ENCODE results near the gene KIAA0825.

KIAA0825 gene

GRCh38 chr5:94260096-94260495, 358.3 kb downstream of the KIAA0825 start:
- no peak for DNase-seq (ENCODE audit: low read depth in 2 of 3, low spot score in 2 of 3)

- no peak for DNase-seq (ENCODE audit: low read depth in 2 of 3, low spot score in 2 of 3)
These were observed 364.2 kb downstream of the KIAA0825 start for GRCh38 chr5:94254214-94254613.

- no peak for DNase-seq (ENCODE audit: low read depth in 2 of 3, low spot score in 2 of 3)
These were observed 367.4 kb downstream of the KIAA0825 start for GRCh38 chr5:94250985-94251384.

DNA sequence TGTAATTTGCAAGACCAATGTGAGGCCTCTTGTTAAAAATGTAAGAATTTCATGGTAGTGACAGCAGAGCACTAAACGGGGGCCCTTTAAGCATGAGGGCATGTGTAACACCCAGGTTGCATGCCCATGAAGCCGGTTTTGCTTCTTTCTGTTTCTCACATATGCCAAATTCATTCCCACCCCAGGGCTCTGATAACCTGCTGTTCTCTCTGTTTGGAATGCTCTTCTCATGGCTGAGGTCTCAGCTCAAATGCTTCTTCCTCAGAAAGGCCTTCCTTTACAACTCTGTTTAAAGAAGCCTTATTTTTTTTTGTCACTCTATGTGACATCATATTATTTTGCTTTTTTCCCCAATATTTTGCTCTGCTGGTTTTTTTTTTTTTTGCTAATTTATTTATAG, 369.0 kb downstream of the KIAA0825 start:
- DNase-seq (ENCODE audit: low read depth in 2 of 3, low spot score in 2 of 3), result no peak

GRCh38 chr5:94248175-94248875, 370.1 kb downstream of the KIAA0825 start:
- DNase-seq (ENCODE audit: low read depth in 2 of 3, low spot score in 2 of 3), result no peak

DNA sequence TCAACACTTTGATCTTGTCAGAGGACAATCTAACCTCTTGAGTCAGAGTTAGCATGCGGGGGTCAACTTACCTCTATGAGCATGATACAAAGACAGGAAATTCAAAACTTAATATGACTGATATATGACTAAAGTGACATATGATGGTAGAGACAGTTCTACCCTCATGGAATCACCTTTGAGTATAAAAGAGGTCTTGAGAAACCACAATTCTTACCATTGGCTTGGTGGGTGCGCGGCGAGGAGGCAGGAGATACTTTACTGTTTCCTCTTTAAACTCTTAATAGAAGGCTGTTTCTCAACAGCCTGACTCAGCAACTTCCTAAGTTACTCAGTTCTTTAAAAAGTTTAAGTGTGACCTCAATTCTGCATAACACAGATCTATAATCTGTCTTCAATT, 372.8 kb downstream of the KIAA0825 start:
- DNase-seq (ENCODE audit: low read depth in 2 of 3, low spot score in 2 of 3), result no peak

GRCh38 chr5:94244921-94245320, 373.5 kb downstream of the KIAA0825 start:
- DNase-seq (ENCODE audit: low read depth in 2 of 3, low spot score in 2 of 3), result no peak

DNA sequence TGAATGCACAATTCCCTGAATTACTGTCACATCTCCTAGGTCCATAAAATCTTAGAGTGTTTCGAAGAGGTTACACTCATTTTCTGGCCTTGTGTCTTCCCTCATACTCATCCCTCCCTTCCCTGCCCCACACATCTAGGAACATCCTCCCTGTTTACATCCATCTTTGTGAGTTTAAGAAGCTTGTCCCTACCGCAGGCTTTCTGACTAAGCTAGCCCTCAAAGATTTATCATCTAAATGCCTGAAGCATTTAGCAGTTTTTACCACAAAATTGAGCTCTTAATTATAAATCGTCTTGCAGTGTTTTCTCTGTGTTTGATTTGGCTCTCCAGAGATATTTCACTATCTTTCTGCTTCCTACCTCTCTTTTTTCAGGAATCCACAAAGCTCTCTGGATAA, 374.8 kb downstream of the KIAA0825 start:
- DNase-seq (ENCODE audit: low read depth in 2 of 3, low spot score in 2 of 3), result no peak

GRCh38 chr5:94240993-94241651, 377.3 kb downstream of the KIAA0825 start:
- DNase-seq (ENCODE audit: low read depth in 2 of 3, low spot score in 2 of 3), result no peak

DNA sequence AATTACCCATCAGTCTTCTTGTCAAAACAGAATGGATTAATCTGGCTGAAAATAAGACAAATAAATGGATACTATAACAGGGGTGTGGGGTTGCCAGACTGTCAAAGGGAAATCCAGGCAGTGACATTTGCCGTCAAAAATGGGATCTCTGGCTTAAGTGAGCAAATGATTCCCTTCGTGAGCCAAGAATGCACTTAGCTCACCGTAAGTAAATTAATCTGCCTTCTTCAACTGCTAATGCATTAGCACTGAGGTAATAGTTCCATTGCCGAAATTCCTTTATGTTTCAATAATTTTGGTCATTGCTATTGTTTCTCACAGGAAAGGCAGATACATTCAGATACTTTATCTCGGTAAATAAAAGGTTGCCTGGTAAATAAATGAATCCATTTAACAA, 377.8 kb downstream of the KIAA0825 start:
- no peak for DNase-seq (ENCODE audit: low read depth in 2 of 3, low spot score in 2 of 3)

DNA sequence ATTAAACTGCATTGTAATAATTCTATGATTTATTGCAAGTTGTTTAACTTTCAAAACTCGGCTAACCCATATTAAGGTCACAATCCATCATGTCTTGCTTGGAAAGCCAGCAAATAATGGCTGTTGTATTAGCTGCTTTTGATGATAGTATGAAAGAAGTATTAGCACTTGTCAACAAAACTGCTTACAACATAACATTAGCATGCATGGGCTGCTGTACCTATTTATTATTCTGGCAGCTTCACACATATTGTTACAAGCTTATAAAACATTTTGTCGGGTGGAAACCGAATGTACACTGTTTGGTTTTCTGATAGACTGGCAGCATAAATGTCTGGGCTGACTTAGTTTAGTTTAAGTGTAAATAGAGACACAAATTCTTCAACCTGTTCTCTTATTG, 378.3 kb downstream of the KIAA0825 start:
- no peak for DNase-seq (ENCODE audit: low read depth in 2 of 3, low spot score in 2 of 3)

DNA sequence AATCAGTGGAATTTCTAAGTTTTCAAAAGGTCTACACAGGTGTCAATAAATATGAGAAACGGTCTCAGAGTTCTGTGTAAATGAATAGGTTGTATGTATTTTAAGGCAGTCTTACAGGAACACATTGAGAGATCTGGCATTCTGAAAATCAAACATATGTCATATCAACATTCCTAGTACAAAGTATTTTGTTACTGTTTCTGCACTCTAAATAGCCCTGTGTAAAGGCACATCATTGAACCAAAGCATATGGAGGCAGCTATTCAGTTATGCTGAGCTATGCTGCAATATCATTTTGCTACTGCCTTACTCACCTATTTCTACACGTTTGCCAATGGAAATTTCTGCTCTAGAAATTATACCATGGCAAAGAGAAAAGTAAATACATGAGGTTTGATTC, 379.1 kb downstream of the KIAA0825 start:
- DNase-seq (ENCODE audit: low read depth in 2 of 3, low spot score in 2 of 3), result no peak

- DNase-seq (ENCODE audit: low read depth in 2 of 3, low spot score in 2 of 3), result no peak
These were observed 383.4 kb downstream of the KIAA0825 start for GRCh38 chr5:94234987-94235386.

- no peak for DNase-seq (ENCODE audit: low read depth in 2 of 3, low spot score in 2 of 3)
These were observed 389.6 kb downstream of the KIAA0825 start for GRCh38 chr5:94228791-94229190.

- no peak for DNase-seq (ENCODE audit: low read depth in 2 of 3, low spot score in 2 of 3)
These were observed 395.2 kb downstream of the KIAA0825 start for GRCh38 chr5:94223235-94223634.

GRCh38 chr5:94218374-94218773, 400.0 kb downstream of the KIAA0825 start:
- DNase-seq (ENCODE audit: low read depth in 2 of 3, low spot score in 2 of 3), result no peak

GRCh38 chr5:94217745-94218144, 400.7 kb downstream of the KIAA0825 start:
- no peak for DNase-seq (ENCODE audit: low read depth in 2 of 3, low spot score in 2 of 3)

DNA sequence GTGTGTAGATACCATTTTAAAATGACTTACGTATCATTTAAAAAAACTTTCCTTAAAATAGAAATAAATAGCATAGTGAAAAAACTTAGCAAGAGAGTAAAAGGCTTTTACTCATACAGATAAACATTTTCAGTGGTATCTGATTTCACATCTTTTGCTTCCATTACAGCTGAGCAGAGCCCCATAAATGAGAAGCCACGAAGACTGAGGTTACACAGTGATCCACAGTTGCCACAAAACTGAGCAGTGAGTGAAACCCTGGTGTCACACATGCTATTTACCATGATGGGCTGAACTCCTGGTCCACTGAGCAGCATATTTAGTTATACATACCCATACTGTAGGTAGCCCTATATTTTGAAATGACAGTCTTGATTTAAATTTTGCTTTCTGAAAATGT, 401.2 kb downstream of the KIAA0825 start:
- DNase-seq (ENCODE audit: low read depth in 2 of 3, low spot score in 2 of 3), result no peak

DNA sequence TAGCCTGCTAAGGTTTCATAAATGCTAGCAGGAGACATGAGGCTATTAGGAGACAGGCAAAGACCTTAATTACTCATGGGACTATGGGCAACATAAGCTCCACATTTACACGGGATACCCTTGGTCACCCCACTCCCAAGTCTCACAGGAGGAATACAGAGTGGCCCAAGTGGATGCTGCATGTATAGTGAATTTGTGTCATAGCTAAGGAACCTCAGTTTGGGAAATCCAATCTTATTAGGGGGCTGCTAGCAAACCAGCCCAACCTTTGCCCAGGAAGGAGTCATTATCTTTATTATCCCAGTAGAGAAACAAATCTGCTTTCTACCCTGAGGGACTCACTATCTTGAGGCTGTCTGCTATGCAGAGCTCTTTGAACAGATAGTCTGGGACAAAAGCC, 405.9 kb downstream of the KIAA0825 start:
- no peak for DNase-seq (ENCODE audit: low read depth in 2 of 3, low spot score in 2 of 3)

DNA sequence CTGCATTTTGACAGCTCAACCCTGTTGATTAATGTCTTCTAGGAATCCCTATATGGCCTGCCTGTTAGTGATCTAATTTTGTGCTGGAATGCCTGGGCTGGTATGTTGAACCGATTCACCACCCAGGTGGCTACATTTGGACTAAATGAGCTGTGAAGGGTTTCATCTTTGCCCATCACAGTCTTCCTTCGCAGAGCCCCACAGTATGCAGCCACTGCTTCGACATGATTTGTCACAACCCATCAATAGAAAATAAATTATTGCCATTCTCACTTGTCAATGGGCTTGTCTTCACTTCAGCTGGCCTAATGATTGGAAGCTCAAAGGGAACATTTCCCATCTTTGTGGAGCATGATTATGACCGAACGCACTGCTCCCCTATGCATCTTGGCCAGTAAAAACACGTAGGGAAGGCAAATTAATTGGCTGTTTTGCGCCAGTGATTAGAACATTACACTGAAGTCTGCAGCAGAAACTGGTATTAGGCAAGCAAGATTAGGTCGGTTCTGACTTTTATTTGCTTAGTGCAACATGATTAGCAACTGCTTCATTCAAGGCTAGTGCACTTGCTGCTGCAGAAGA, 408.5 kb downstream of the KIAA0825 start:
- DNase-seq (ENCODE audit: low read depth in 2 of 3, low spot score in 2 of 3), result no peak

- no peak for DNase-seq (ENCODE audit: low read depth in 2 of 3, low spot score in 2 of 3)
These were observed 409.1 kb downstream of the KIAA0825 start for GRCh38 chr5:94209272-94209671.

DNA sequence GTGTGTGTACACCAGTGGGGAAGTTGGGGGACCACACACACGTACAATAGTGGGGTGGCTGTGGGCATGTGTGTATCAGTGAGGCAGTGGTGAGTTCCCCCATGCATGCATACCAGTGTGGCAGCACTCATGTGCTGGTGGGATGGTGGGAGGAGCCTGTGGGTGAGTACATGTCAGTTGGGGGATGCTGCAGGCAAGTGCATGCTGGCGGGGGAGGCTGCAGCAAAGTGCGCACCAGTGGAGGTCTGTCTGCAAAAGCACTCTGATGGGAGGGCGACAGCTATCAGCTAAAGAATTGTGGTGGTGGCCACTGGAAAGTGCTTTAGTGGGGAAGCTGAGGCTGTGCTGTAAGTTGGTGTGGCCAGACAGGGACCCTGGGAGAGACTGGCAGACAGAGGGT, 418.8 kb downstream of the KIAA0825 start:
- DNase-seq (ENCODE audit: low read depth in 2 of 3, low spot score in 2 of 3), result no peak

GRCh38 chr5:94197970-94198369, 420.4 kb downstream of the KIAA0825 start:
- no peak for DNase-seq (ENCODE audit: low read depth in 2 of 3, low spot score in 2 of 3)
